GM12891 (cell line): ENCODE measurements around the gene FOXN3.
"Not testable (repeated sequence)": the region's sequence is repeated elsewhere in the genome, so short reads cannot be mapped to it uniquely, and the experiment has no call there.

Experiments
- DNase-seq: peaks from one replicate; pipeline ENCODE4 v3.0.0; 2011; ENCODE audit warnings: low spot score; ENCODE audit not compliant: insufficient read length
- FAIRE-seq: peaks from 2 replicates; lab custom pipeline; 2011; peaks lifted over from hg19 to GRCh38; lab: Jason Lieb, UNC
- PAX5 ChIP-seq: IDR thresholded peaks from 2 replicates; pipeline ENCODE4 v1.6.1; 2011; ENCODE audit warnings: low read length, moderate library complexity, mild to moderate bottlenecking; ENCODE audit not compliant: insufficient read depth, severe bottlenecking
- POLR2A ChIP-seq: IDR thresholded peaks from 2 replicates; pipeline ENCODE4 v1.6.1; 2011; ENCODE audit warnings: low read depth, low read length, control low read depth
- POLR2AphosphoS5 ChIP-seq: IDR thresholded peaks from 2 replicates; pipeline ENCODE4 v1.6.1; 2011; ENCODE audit warnings: low read depth, low read length, control low read depth
- POU2F2 ChIP-seq: IDR thresholded peaks from 2 replicates; pipeline ENCODE4 v1.6.1; 2011; ENCODE audit warnings: low read depth, mild to moderate bottlenecking, control low read depth, low read length, moderate library complexity
- SPI1 ChIP-seq: IDR thresholded peaks from 2 replicates; pipeline ENCODE4 v1.6.1; 2011; ENCODE audit warnings: low read depth, low read length, control low read depth
- TAF1 ChIP-seq: IDR thresholded peaks from 2 replicates; pipeline ENCODE4 v1.6.1; 2011; ENCODE audit warnings: low read depth, low read length, control low read depth

The FOXN3 gene

DNA sequence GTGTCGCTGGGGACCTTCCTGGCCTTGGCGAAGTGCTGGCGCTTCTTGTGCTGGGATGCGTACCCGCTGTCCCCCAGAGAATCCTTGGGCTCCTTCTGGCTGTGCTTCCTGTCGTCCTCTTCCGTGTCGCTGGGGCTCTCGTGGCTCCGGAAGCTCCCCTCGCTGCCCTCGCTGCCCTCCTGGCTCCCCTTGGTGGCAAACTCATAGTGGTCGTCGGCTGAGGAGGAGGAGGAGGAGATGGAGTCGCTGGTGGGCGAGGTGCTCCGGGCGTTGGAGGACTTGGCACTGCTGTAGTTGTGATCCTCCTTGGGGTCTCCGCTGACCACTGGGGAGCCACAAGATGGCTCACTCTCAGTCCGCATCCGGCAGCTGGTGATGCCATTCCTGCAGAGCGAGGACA is 254.4 kb downstream of the FOXN3 start:
- DNase-seq = no peak
- no peak for TF ChIP-seq PAX5
- TF ChIP-seq SPI1 = no peak
- TF ChIP-seq TAF1 = no peak
- no peak for TF ChIP-seq POU2F2
- no peak for FAIRE-seq

- FAIRE-seq (no peak), DNase-seq (no peak)
- no peak for TF ChIP-seq SPI1
- TF ChIP-seq PAX5 = no peak
- TF ChIP-seq POLR2AphosphoS5 = no peak
- TF ChIP-seq TAF1 = no peak
- no peak for TF ChIP-seq POU2F2
- no peak for TF ChIP-seq POLR2A
Measured at GRCh38 chr14:89160437-89160836, 256.6 kb downstream of the FOXN3 start.

DNA sequence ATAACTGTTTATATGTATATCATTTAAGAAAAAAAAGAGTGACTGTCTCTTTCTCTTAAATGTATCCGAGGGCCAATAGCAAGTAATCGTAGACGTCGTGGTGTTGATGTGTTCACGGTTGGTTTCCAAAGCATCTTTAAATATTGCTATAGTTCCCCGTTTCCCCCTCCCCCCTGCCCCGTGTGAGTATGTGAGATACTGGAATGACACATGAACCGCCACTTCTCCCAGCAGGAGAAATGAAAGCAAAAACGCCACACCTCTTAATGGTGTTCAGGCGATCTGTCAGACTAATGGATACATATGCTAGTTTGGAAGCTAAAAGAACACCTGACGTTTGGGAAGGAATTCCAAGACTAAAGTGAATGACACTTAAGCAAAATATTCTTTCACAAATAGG is 258.3 kb downstream of the FOXN3 start:
- no peak for DNase-seq
- FAIRE-seq = no peak
- TF ChIP-seq PAX5 = no peak
- TF ChIP-seq POLR2A = no peak
- TF ChIP-seq POLR2AphosphoS5 = no peak
- no peak for TF ChIP-seq TAF1
- no peak for TF ChIP-seq SPI1
- no peak for TF ChIP-seq POU2F2

- not testable (repeated sequence) for DNase-seq, FAIRE-seq
Measured at GRCh38 chr14:89158104-89158503, 258.9 kb downstream of the FOXN3 start.

DNA sequence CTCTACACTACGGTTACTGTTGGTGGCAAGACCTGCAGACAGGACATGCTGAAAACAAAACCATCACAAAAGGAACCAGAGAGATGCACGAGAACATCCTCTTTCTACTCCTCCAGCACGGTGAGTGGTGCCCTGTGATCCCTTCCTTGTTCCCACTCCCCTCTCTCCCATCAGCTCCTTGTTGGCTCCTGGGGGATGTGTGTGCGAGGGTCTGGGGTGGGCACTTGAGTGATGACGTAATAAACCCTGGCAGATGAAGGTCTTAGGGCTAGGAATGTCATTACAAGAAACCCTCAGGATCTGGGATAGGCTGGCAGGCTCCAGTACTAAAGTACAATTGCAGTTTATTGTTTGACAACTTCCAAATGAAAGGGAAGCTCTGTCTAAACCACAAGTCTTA is 261.5 kb downstream of the FOXN3 start:
- DNase-seq (no peak), FAIRE-seq (no peak)
- TF ChIP-seq PAX5 (no peak), SPI1 (no peak), POLR2AphosphoS5 (no peak), POU2F2 (no peak), POLR2A (no peak), TAF1 (no peak)

- FAIRE-seq = not testable (repeated sequence)
Measured at GRCh38 chr14:89151693-89152092, 265.3 kb downstream of the FOXN3 start.

DNA sequence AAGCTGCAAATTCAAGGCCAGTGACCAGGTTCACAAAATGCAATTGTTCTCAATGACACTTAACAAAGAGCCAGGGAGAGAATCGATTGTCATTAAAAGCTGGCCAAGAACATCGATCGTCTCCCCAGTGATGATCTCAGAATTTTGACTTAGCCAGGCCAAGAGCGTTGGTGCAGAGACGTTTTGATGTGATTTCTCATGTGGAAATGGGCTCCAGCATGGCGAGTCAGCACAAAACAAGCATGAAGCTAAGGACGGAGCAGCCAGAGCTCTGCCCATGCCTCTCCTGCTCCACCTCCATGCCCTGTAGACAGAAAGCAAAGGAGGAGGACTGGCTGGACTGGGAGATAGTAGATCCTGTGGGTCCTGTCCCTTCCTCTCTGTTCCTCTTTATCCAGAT is 270.8 kb downstream of the FOXN3 start:
- DNase-seq = no peak
- TF ChIP-seq PAX5 (no peak), POLR2AphosphoS5 (no peak), POLR2A (no peak), SPI1 (no peak), POU2F2 (no peak)
- no peak for FAIRE-seq

More at GRCh38 chr14:89151693-89152092, 265.3 kb downstream of the FOXN3 start:
- DNase-seq = not testable (repeated sequence)

DNA sequence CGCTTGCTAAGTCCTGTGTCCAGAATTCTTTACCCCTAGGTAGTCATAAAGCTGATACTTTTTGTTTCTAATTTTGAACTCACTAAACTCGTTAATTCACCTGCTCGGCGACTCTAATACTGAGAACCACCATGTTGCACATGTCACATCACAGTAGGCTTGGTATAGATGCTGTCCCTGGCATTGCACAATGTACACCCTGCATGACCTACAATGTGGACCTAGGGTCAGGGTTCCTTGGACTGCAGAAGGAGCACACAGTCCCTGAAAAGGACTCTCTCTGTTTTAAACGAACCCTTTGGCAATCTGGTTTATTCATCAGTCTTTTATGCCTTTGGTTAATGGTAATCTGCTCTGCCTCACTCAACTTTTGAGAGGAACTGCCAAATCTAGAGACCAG is 272.4 kb downstream of the FOXN3 start:
- TF ChIP-seq SPI1 (no peak), POLR2AphosphoS5 (no peak), POLR2A (no peak), POU2F2 (no peak), PAX5 (no peak), TAF1 (no peak)
- DNase-seq = no peak
- no peak for FAIRE-seq

GRCh38 chr14:89144066-89144465 is 273.0 kb downstream of the FOXN3 start:
- no peak for TF ChIP-seq TAF1
- no peak for FAIRE-seq
- DNase-seq = no peak

GRCh38 chr14:89143595-89143994 is 273.4 kb downstream of the FOXN3 start:
- DNase-seq (no peak), FAIRE-seq (no peak)
- TF ChIP-seq POLR2AphosphoS5 (no peak), POLR2A (no peak), TAF1 (no peak), POU2F2 (no peak), PAX5 (no peak)

GRCh38 chr14:89142366-89142765 is 274.7 kb downstream of the FOXN3 start:
- TF ChIP-seq PAX5 = no peak
- no peak for TF ChIP-seq TAF1
- TF ChIP-seq POLR2A = no peak
- TF ChIP-seq POLR2AphosphoS5 = no peak
- TF ChIP-seq SPI1 = no peak
- TF ChIP-seq POU2F2 = no peak

More at GRCh38 chr14:89142366-89142765, 274.7 kb downstream of the FOXN3 start:
- no peak for FAIRE-seq
- no peak for DNase-seq
